GM12878 (cell line): Measurements from ENCODE around the gene ZNF365. TPM values are rescaled to one million over a fixed set of nuclear protein-coding genes. Genes with fewer than 3 reads are reported as not detected.

Experiments used
- ATAC-seq: fragments of 200-7000 bp; cut with Tn5 transposase; 3 replicates; pipeline ENCODE4 v1.9.1; 2020; ENCODE audit warnings: mild to moderate bottlenecking, moderate library complexity
- BruUV-seq: library from RNA; stranded (reverse); fragments of 400-500 nt; replicated peaks from 2 replicates; lab custom pipeline; 2021; lab: Mats Ljungman, UMichigan
- CTCF ChIA-PET: fragments of 300-600 bp; sonication (Branson Sonifier 250); formaldehyde crosslinking; extraction: SDS; loops from one replicate; lab custom pipeline; 2021; ENCODE audit warnings: inconsistent platforms; lab: Yijun Ruan, JAX
- POLR2A ChIA-PET: fragments of 350-600 bp; formaldehyde crosslinking; extraction: SDS; loops from one replicate; lab custom pipeline; 2021; ENCODE audit warnings: inconsistent platforms; lab: Charles Lee
- RAD21 ChIA-PET: fragments of 300-600 bp; sonication (Branson Sonifier 250); formaldehyde crosslinking; loops from one replicate; lab custom pipeline; 2023; ENCODE audit warnings: antibody characterized with exemption; ENCODE audit not compliant: unreplicated experiment; lab: Charles Lee
- SMC1A ChIA-PET: fragments of 300-600 bp; sonication (Branson Sonifier 250); formaldehyde crosslinking; loops from one replicate; lab custom pipeline; 2023; ENCODE audit not compliant: unreplicated experiment, uncharacterized antibody; lab: Charles Lee
- DNase-seq: peaks from one replicate; pipeline ENCODE4 v3.0.0-alpha.2; 2011; ENCODE audit warnings: low read depth, low spot score
- FAIRE-seq: peaks from 3 replicates; lab custom pipeline; 2011; peaks lifted over from hg19 to GRCh38; lab: Jason Lieb, UNC
- H2AFZ ChIP-seq: 2 replicates; pipeline ENCODE4 v1.6.0; 2011; ENCODE audit warnings: low read depth, low read length, control low read depth; ENCODE audit not compliant: control insufficient read depth
- H3K27ac ChIP-seq: 2 replicates; pipeline ENCODE4 v1.5.1; 2011; ENCODE audit warnings: control low read depth; ENCODE audit not compliant: control insufficient read depth, insufficient read depth
- H3K27me3 ChIP-seq, 2 experiments: replicated peaks in 1 of 2; 2 replicates each; pipeline versions ENCODE4 v1.6.0 to v1.6.1; 2011; ENCODE audit warnings: low read length in 1 of 2; ENCODE audit not compliant: control insufficient read depth in 2 of 2, insufficient read depth in 2 of 2
- H3K36me3 ChIP-seq, 2 experiments: 2 replicates each; pipeline ENCODE4 v1.5.1; 2011; ENCODE audit warnings: low read length in 1 of 2; ENCODE audit not compliant: control insufficient read depth in 2 of 2, insufficient read depth in 2 of 2
- H3K4me1 ChIP-seq: 2 replicates; pipeline ENCODE4 v1.6.1; 2011; ENCODE audit warnings: mild to moderate bottlenecking, low read length, moderate library complexity, mixed read lengths; ENCODE audit not compliant: control insufficient read depth, insufficient read depth
- H3K4me2 ChIP-seq: 2 replicates; pipeline ENCODE4 v1.6.0; 2011; ENCODE audit warnings: control low read depth; ENCODE audit not compliant: control insufficient read depth, insufficient read depth
- H3K4me3 ChIP-seq: fragments of 200-600 bp; sonication (generic); 2 replicates; pipeline ENCODE4 v1.5.1; 2016
- H3K79me2 ChIP-seq: 2 replicates; pipeline ENCODE4 v1.6.0; 2011; ENCODE audit warnings: low read length; ENCODE audit not compliant: control insufficient read depth, insufficient read depth
- H3K9ac ChIP-seq: 2 replicates; pipeline ENCODE4 v1.8.0; 2011; ENCODE audit warnings: low read length, control low read depth, mixed read lengths; ENCODE audit not compliant: control insufficient read depth, insufficient read depth
- H3K9me3 ChIP-seq: replicated peaks from 3 replicates; pipeline ENCODE4 v1.5.1; 2011; ENCODE audit warnings: mild to moderate bottlenecking, low read length; ENCODE audit not compliant: control insufficient read depth, insufficient read depth
- H4K20me1 ChIP-seq: 2 replicates; pipeline ENCODE4 v1.6.0; 2011; ENCODE audit not compliant: control insufficient read depth, insufficient read depth
- CHD4 ChIP-seq: fragments of 200-600 bp; sonication (generic); IDR thresholded peaks from 2 replicates; pipeline ENCODE4 v1.6.1; 2016; ENCODE audit warnings: mild to moderate bottlenecking
- EP300 ChIP-seq, 2 experiments: fragments of 150-350 bp in 1 of 2; IDR thresholded peaks; 2 replicates each; pipeline ENCODE4 v1.6.1; 2011 to 2012; ENCODE audit warnings: low read depth in 2 of 2, low read length in 2 of 2, borderline replicate concordance in 1 of 2, improper control_type of control experiment in 1 of 2, inconsistent platforms in 1 of 2; ENCODE audit not compliant: control insufficient read depth in 1 of 2
- NBN ChIP-seq: fragments of 450-650 bp; IDR thresholded peaks from 2 replicates; pipeline ENCODE4 v1.6.1; 2016
- POLR2AphosphoS2 ChIP-seq: IDR thresholded peaks from 2 replicates; pipeline ENCODE4 v1.6.1; 2011; ENCODE audit warnings: low read depth, mild to moderate bottlenecking, low read length, improper control_type of control experiment, moderate library complexity
- POU2F2 ChIP-seq: IDR thresholded peaks from 3 replicates; pipeline ENCODE4 v1.6.1; 2011; ENCODE audit warnings: low read depth, mild to moderate bottlenecking, low read length, borderline replicate concordance
- RFX5 ChIP-seq: IDR thresholded peaks from 2 replicates; pipeline ENCODE4 v1.6.1; 2011; ENCODE audit warnings: low read depth, low read length, improper control_type of control experiment
- SREBF2 ChIP-seq: IDR thresholded peaks from 2 replicates; pipeline ENCODE4 v1.6.1; 2012; ENCODE audit warnings: mild to moderate bottlenecking, low read length
- TCF12 ChIP-seq: IDR thresholded peaks from 2 replicates; pipeline ENCODE4 v1.6.1; 2011; ENCODE audit warnings: low read depth, mild to moderate bottlenecking, low read length
- YY1 ChIP-seq: IDR thresholded peaks from 2 replicates; pipeline ENCODE4 v1.6.1; 2011; ENCODE audit warnings: low read depth, mild to moderate bottlenecking, low read length
- ZBED1 ChIP-seq: IDR thresholded peaks from 2 replicates; pipeline ENCODE4 v1.6.1; 2016; ENCODE audit warnings: borderline replicate concordance
- WGBS: methylation state at CpG from one replicate; pipeline ENCODE4 v1.1.6; 2016; ENCODE audit warnings: low lambda C conversion rate; ENCODE audit not compliant: insufficient replicate concordance, insufficient coverage; ENCODE audit errors: missing lambda C conversion rate; 5-methylcytosine and 5-hydroxymethylcytosine counted together
- in situ Hi-C: fragments of 300-500 bp; cut with MboI; formaldehyde crosslinking; loops from 9 replicates; pipeline ENCODE4 v1.14.3; 2018; ENCODE audit warnings: mixed read lengths
- intact Hi-C: fragments of 100-400 bp; cut with micrococcal nuclease; formaldehyde crosslinking; loops from one replicate; pipeline ENCODE4 v1.14.2; 2022; ENCODE audit not compliant: unreplicated experiment
- polyA plus RNA-seq, 11 experiments: library from polyadenylated mRNA; depleted of rRNA in 4 of 11; unstranded in 6 of 11; stranded (reverse) in 5 of 11; fragments of >200 nt; fragmentation: Nextera tagmentation in 4 of 11; fragmentation: Illumina TruSeq in 1 of 11; extraction: Ambion mirVana in 4 of 11; extraction: Trizol in 1 of 11; gene quantifications; 1 replicate in 1 of 11; 2 replicates in 10 of 11; pipeline versions ENCODE4 v1.2.1 to v1.2.3, GENCODE V29; 2011 to 2016; ENCODE audit warnings: inconsistent platforms in 2 of 11, missing spikeins in 2 of 11, low read depth in 1 of 11
- total RNA-seq, 4 experiments: library from RNA; depleted of rRNA in 3 of 4; stranded (reverse); fragments of >200 nt in 3 of 4; fragmentation: Illumina TruSeq in 1 of 4; extraction: Trizol in 1 of 4; gene quantifications; 2 replicates each; pipeline versions ENCODE4 v1.2.1 to v1.2.3, GENCODE V29; 2013 to 2021
- TF ChIP-seq, protein P1 (sequence below): fragments of 450-650 bp; IDR thresholded peaks from 2 replicates; pipeline ENCODE4 v1.6.1; 2017; ENCODE audit warnings: mild to moderate bottlenecking, low read depth, inconsistent platforms; ENCODE audit not compliant: poor library complexity, severe bottlenecking
- TF ChIP-seq, protein P2 (sequence below): IDR thresholded peaks from 2 replicates; pipeline ENCODE4 v1.6.1; 2012; ENCODE audit warnings: low read depth, low read length, improper control_type of control experiment

ZNF365 gene
- total and polyA plus RNA-seq, 10 of the 15 experiments (the other 5 are each of a cell fraction or from before 2014, with no cell fraction given): 0.08 TPM; not detected in 9

DNA sequence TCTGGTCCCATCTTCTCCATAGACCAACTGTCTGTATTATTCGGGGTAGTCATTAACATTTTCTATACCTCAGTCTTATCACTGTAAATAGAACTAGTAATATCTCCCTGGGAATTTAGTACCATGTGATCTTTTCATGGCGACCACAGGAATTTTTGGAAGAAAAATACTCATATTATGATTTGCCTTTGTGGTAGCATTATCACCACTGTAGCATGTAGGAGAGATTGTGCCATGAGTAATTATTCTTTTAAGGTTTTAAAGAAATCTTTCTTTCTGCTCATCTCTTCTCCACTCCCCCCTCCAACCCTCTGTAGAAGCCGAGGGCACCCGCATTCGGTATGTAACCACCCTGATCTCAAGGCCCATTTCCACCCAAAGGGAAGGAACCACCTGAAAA is 25.0 kb downstream of the ZNF365 start:
- H2AFZ ChIP-seq: no peak overlapping the region
- ChIA-PET SMC1A (no interaction called here), RAD21 (interaction anchor here (0.5 kb wide), 1 partner anchor 154 kb away, joined by 3 read pairs; no protein-coding TSS in a partner anchor), POLR2A (no interaction called here), CTCF (interaction anchor here (0.9 kb wide), 1 partner anchor 12 kb away, joined by 3 read pairs; no protein-coding TSS in a partner anchor)
- H3K79me2 ChIP-seq: no peaks in the 10 kb centered on the region
- intact Hi-C loops (no loop called here), in situ Hi-C loops (no loop called here)
- TF ChIP-seq YY1: no peak
- no peak for TF ChIP-seq ZBED1
- TF ChIP-seq CHD4: no peak
- TF ChIP-seq, protein P1, sequence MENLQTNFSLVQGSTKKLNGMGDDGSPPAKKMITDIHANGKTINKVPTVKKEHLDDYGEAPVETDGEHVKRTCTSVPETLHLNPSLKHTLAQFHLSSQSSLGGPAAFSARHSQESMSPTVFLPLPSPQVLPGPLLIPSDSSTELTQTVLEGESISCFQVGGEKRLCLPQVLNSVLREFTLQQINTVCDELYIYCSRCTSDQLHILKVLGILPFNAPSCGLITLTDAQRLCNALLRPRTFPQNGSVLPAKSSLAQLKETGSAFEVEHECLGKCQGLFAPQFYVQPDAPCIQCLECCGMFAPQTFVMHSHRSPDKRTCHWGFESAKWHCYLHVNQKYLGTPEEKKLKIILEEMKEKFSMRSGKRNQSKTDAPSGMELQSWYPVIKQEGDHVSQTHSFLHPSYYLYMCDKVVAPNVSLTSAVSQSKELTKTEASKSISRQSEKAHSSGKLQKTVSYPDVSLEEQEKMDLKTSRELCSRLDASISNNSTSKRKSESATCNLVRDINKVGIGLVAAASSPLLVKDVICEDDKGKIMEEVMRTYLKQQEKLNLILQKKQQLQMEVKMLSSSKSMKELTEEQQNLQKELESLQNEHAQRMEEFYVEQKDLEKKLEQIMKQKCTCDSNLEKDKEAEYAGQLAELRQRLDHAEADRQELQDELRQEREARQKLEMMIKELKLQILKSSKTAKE: no peak
- no peak for TF ChIP-seq POLR2AphosphoS2
- no peak for TF ChIP-seq EP300 (IDR thresholded peaks at IDR 0.05; ENCODE audit: borderline replicate concordance in 1 of 2, control insufficient read depth in 1 of 2, low read depth in 2 of 2, low read length in 2 of 2)
- TF ChIP-seq TCF12: no peak
- TF ChIP-seq, protein P2, sequence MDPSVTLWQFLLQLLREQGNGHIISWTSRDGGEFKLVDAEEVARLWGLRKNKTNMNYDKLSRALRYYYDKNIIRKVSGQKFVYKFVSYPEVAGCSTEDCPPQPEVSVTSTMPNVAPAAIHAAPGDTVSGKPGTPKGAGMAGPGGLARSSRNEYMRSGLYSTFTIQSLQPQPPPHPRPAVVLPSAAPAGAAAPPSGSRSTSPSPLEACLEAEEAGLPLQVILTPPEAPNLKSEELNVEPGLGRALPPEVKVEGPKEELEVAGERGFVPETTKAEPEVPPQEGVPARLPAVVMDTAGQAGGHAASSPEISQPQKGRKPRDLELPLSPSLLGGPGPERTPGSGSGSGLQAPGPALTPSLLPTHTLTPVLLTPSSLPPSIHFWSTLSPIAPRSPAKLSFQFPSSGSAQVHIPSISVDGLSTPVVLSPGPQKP: no peak
- no peak for TF ChIP-seq POU2F2
- TF ChIP-seq NBN: no peak
- no peak for TF ChIP-seq RFX5
- no peak for TF ChIP-seq SREBF2
- H3K4me2 ChIP-seq: no peak overlapping the region
- H3K4me3 ChIP-seq: no peak overlapping the region
- no peaks in the 10 kb centered on the region; a peak in 2 of 4 replicates for H3K27me3 ChIP-seq
- BruUV-seq: no TSS peak
- no peak overlapping the region for H3K9ac ChIP-seq
- 54% methylated on average over 5 of the region's 5 CpGs for WGBS
- H3K36me3 ChIP-seq: no peaks in the 10 kb centered on the region
- no peak for FAIRE-seq
- DNase-seq: no peak
- no peaks in the 10 kb centered on the region for H3K9me3 ChIP-seq
- no peak for ATAC-seq
- H4K20me1 ChIP-seq: no peaks in the 10 kb centered on the region
- no peak overlapping the region for H3K27ac ChIP-seq
- H3K4me1 ChIP-seq: no peaks in the 10 kb centered on the region
